ENCODE data around the gene INTS7. TPM values are rescaled to one million over a fixed set of nuclear protein-coding genes. Genes with fewer than 3 reads are reported as not detected.

Gene INTS7
- total RNA-seq, 1 experiment from 2014 or later, result 45.0 TPM

DNA sequence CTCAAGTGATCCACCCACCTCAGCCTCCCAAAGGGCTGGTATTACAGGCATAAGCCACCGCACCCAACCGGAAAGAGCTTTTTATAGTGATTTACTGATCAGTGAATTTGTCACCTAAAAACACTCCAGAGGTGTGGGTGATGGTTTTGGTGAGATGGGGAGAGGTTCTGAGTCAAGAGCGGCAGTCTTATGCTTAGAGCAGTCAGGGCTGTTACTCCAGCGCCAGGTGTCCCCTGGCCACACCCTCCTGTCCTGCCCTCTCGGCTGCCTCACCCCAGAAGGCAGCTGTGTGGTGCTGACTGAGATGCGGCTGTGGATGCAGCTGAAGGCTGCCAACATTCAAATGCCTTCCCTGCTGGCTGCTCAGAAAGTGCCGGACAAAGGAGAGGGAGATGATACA lies 110.3 kb downstream of the INTS7 start:
- DNase-seq (ENCODE audit: low spot score), result no peak
- no peak for TF ChIP-seq EZH2 (IDR thresholded peaks at IDR 0.05; ENCODE audit: borderline replicate concordance, low read depth, low read length, poor library complexity, severe bottlenecking)
- TF ChIP-seq, protein P1, sequence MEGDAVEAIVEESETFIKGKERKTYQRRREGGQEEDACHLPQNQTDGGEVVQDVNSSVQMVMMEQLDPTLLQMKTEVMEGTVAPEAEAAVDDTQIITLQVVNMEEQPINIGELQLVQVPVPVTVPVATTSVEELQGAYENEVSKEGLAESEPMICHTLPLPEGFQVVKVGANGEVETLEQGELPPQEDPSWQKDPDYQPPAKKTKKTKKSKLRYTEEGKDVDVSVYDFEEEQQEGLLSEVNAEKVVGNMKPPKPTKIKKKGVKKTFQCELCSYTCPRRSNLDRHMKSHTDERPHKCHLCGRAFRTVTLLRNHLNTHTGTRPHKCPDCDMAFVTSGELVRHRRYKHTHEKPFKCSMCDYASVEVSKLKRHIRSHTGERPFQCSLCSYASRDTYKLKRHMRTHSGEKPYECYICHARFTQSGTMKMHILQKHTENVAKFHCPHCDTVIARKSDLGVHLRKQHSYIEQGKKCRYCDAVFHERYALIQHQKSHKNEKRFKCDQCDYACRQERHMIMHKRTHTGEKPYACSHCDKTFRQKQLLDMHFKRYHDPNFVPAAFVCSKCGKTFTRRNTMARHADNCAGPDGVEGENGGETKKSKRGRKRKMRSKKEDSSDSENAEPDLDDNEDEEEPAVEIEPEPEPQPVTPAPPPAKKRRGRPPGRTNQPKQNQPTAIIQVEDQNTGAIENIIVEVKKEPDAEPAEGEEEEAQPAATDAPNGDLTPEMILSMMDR (conservative IDR thresholded peaks at IDR 0.05; ENCODE audit: low read depth, low read length), result no peak
- ChIA-PET CTCF (no interaction called here), POLR2A (ENCODE audit: low non-redundant PET) (no interaction called here)
- H3K36me3 ChIP-seq (ENCODE audit: insufficient read depth, low read length, poor library complexity, severe bottlenecking), result no peaks in the 10 kb centered on the region
- peaks cover 9% of the 10 kb centered on the region for H3K4me1 ChIP-seq (ENCODE audit: insufficient read depth, low read length, poor library complexity, severe bottlenecking)
- intact Hi-C loops (cut with micrococcal nuclease; ENCODE audit: unreplicated experiment), result no loop called here
- no TSS peak for BruUV-seq (replicated peaks)
- no peaks in the 10 kb centered on the region for H3K9me3 ChIP-seq (ENCODE audit: low read depth, low read length, poor library complexity, severe bottlenecking)
- H3K27me3 ChIP-seq (replicated peaks; ENCODE audit: insufficient read depth, low read depth, low read length, poor library complexity), result no peaks in the 10 kb centered on the region
- no peak overlapping the region for H3K27ac ChIP-seq (ENCODE audit: low read depth, low read length, poor library complexity, severe bottlenecking)
- no peak overlapping the region for H3K4me3 ChIP-seq (ENCODE audit: low read depth, low read length, poor library complexity, severe bottlenecking)

DNA sequence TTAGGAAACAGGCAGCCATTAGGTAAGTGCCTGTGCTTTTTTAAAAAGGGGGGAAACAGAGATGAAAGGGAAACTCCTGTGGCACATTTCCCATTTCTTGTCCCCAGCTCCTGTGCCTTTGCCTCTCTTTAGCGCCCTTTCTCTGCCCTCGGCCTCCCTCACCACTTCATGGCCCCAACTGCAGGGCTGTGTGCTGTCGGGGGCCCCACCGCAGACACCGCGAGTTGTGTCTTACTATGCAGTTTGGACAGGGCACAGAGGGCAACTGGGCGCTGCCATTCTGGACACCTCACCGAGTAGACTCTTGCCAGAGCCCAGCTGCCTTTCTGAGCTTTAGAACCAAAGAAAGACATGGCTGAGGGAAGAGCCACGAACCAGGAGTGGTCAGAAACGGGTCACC lies 111.1 kb downstream of the INTS7 start:
- Histone ChIP-seq H3K36me3 (ENCODE audit: insufficient read depth, low read length, poor library complexity, severe bottlenecking) (no peaks in the 10 kb centered on the region), H3K27ac (ENCODE audit: low read depth, low read length, poor library complexity, severe bottlenecking) (no peak overlapping the region), H3K4me3 (ENCODE audit: low read depth, low read length, poor library complexity, severe bottlenecking) (no peak overlapping the region), H3K27me3 (replicated peaks; ENCODE audit: insufficient read depth, low read depth, low read length, poor library complexity) (no peaks in the 10 kb centered on the region), H3K4me1 (ENCODE audit: insufficient read depth, low read length, poor library complexity, severe bottlenecking) (peaks cover 6% of the 10 kb centered on the region), H3K9me3 (ENCODE audit: low read depth, low read length, poor library complexity, severe bottlenecking) (no peaks in the 10 kb centered on the region)
- no peak for DNase-seq (ENCODE audit: low spot score)
- no peak for TF ChIP-seq EZH2 (IDR thresholded peaks at IDR 0.05; ENCODE audit: borderline replicate concordance, low read depth, low read length, poor library complexity, severe bottlenecking)
- TF ChIP-seq, protein P1 (conservative IDR thresholded peaks at IDR 0.05; ENCODE audit: low read depth, low read length), result no peak
- POLR2A ChIA-PET (ENCODE audit: low non-redundant PET), result no interaction called here
- no TSS peak for BruUV-seq (replicated peaks)
- intact Hi-C loops (cut with micrococcal nuclease; ENCODE audit: unreplicated experiment), result no loop called here
- CTCF ChIA-PET, result no interaction called here

- Histone ChIP-seq H3K4me1 (ENCODE audit: insufficient read depth, low read length, poor library complexity, severe bottlenecking) (no peaks in the 10 kb centered on the region), H3K36me3 (ENCODE audit: insufficient read depth, low read length, poor library complexity, severe bottlenecking) (no peaks in the 10 kb centered on the region), H3K4me3 (ENCODE audit: low read depth, low read length, poor library complexity, severe bottlenecking) (no peak overlapping the region), H3K9me3 (ENCODE audit: low read depth, low read length, poor library complexity, severe bottlenecking) (no peaks in the 10 kb centered on the region), H3K27ac (ENCODE audit: low read depth, low read length, poor library complexity, severe bottlenecking) (no peak overlapping the region), H3K27me3 (replicated peaks; ENCODE audit: insufficient read depth, low read depth, low read length, poor library complexity) (no peaks in the 10 kb centered on the region)
- ChIA-PET POLR2A (ENCODE audit: low non-redundant PET) (no interaction called here), CTCF (no interaction called here)
- TF ChIP-seq, protein P1 (conservative IDR thresholded peaks at IDR 0.05; ENCODE audit: low read depth, low read length), result no peak
- TF ChIP-seq EZH2 (IDR thresholded peaks at IDR 0.05; ENCODE audit: borderline replicate concordance, low read depth, low read length, poor library complexity, severe bottlenecking), result no peak
- no peak for DNase-seq (ENCODE audit: low spot score)
- intact Hi-C loops (cut with micrococcal nuclease; ENCODE audit: unreplicated experiment), result no loop called here
- BruUV-seq (replicated peaks), result no TSS peak
Measured at GRCh38 chr1:211923095-211923494, 112.3 kb downstream of the INTS7 start.

Measured in A673 (cell line).